Loucy (cell line): ENCODE data around the gene SLC35F1.

ENCODE experiments used
- EZH2phosphoT487 ChIP-seq: fragments of 200-600 bp; IDR thresholded peaks from 2 replicates; pipeline ENCODE4 v1.6.1; 2018; ENCODE audit warnings: antibody characterized with exemption, mild to moderate bottlenecking, moderate library complexity, borderline replicate concordance
- TF ChIP-seq, protein P1 (sequence below): fragments of 200-600 bp; sonication (generic); conservative IDR thresholded peaks from 2 replicates; pipeline ENCODE4 v1.5.1; 2014; ENCODE audit warnings: mild to moderate bottlenecking, antibody characterized with exemption, low read length

GRCh38 chr6:117919775-117920729, 13.0 kb downstream of the SLC35F1 start:
- TF ChIP-seq, protein P1, sequence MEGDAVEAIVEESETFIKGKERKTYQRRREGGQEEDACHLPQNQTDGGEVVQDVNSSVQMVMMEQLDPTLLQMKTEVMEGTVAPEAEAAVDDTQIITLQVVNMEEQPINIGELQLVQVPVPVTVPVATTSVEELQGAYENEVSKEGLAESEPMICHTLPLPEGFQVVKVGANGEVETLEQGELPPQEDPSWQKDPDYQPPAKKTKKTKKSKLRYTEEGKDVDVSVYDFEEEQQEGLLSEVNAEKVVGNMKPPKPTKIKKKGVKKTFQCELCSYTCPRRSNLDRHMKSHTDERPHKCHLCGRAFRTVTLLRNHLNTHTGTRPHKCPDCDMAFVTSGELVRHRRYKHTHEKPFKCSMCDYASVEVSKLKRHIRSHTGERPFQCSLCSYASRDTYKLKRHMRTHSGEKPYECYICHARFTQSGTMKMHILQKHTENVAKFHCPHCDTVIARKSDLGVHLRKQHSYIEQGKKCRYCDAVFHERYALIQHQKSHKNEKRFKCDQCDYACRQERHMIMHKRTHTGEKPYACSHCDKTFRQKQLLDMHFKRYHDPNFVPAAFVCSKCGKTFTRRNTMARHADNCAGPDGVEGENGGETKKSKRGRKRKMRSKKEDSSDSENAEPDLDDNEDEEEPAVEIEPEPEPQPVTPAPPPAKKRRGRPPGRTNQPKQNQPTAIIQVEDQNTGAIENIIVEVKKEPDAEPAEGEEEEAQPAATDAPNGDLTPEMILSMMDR: no peak
- no peak for TF ChIP-seq EZH2phosphoT487
